Measurements from ENCODE around the gene ISM2. TPM values are rescaled to one million over a fixed set of nuclear protein-coding genes. Genes with fewer than 3 reads are reported as not detected.

ISM2 gene
- total and polyA plus RNA-seq, 2 of the 8 experiments (the other 6 are each of a cell fraction or from before 2014, with no cell fraction given): 0.52 to 0.79 TPM

DNA sequence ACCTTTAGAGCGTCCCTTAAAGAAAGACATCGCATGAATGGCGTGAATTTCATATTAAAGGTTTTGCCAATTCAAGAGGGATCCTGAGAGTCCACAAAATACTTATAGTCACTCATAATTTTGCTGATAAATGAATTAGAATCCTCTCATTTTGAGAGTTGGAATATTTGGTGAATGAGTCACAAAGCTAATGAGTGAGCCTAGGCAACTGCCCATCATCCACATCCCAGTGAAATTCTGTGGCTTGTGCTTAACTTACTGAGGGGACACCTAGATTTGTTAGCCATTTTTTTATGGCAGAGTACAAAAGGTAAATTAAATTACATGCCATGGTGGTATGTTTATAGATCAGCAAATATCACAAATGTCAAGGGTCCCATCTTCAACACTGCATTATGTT, 62.6 kb downstream of the ISM2 start:
- TF ChIP-seq KDM4A (IDR thresholded peaks at IDR 0.05; ENCODE audit: low read depth, low read length, severe bottlenecking): no peak
- TF ChIP-seq RBBP5 (IDR thresholded peaks at IDR 0.05; ENCODE audit: borderline replicate concordance, low read depth, low read length): no peak
- TF ChIP-seq SP2 (IDR thresholded peaks at IDR 0.05; ENCODE audit: low read length): no peak
- TF ChIP-seq BACH1 (IDR thresholded peaks at IDR 0.05; ENCODE audit: low read length): no peak
- no peak for TF ChIP-seq CHD2 (IDR thresholded peaks at IDR 0.05; ENCODE audit: low read length)
- TF ChIP-seq KDM5A (IDR thresholded peaks at IDR 0.05; ENCODE audit: low read length): no peak
- TF ChIP-seq EZH2 (IDR thresholded peaks at IDR 0.05; ENCODE audit: low read depth, low read length, severe bottlenecking): no peak
- TF ChIP-seq SAP30 (IDR thresholded peaks at IDR 0.05; ENCODE audit: insufficient read depth, insufficient replicate concordance, low read length): no peak
- TF ChIP-seq TAF1 (IDR thresholded peaks at IDR 0.05; ENCODE audit: low read depth, low read length): no peak
- TF ChIP-seq JUND (IDR thresholded peaks at IDR 0.05; ENCODE audit: low read length): no peak
- TF ChIP-seq HDAC6 (IDR thresholded peaks at IDR 0.05; ENCODE audit: low read depth, low read length): no peak
- TF ChIP-seq POLR2AphosphoS5 (IDR thresholded peaks at IDR 0.05; ENCODE audit: low read depth, low read length): no peak
- no peak for TF ChIP-seq CREB1 (IDR thresholded peaks at IDR 0.05)
- no peak for TF ChIP-seq NRF1 (IDR thresholded peaks at IDR 0.05; ENCODE audit: low read depth, low read length)
- no peak for TF ChIP-seq POLR2A (IDR thresholded peaks at IDR 0.05; ENCODE audit: control extremely low read depth in 1 of 2, low read depth in 2 of 2, low read length in 2 of 2)
- TF ChIP-seq SP4 (IDR thresholded peaks at IDR 0.05; ENCODE audit: low read length): no peak
- TF ChIP-seq ZNF274 (IDR thresholded peaks at IDR 0.05; ENCODE audit: borderline replicate concordance, extremely low read depth, low read length): no peak

More for the DNA sequence above, 62.6 kb downstream of the ISM2 start:
- no peaks in the 10 kb centered on the region for H3K23me2 ChIP-seq (ENCODE audit: low read depth, low read length)
- H3K27ac ChIP-seq (ENCODE audit: low read depth, low read length): no peak overlapping the region
- H3K4ac ChIP-seq (replicated peaks; ENCODE audit: insufficient read length, low read depth, low read length): no peak overlapping the region
- H3K9me3 ChIP-seq (ENCODE audit: insufficient read depth in 2 of 2, low read depth in 1 of 2, low read length in 1 of 2): no peaks in the 10 kb centered on the region
- no peak overlapping the region for H2AK5ac ChIP-seq (ENCODE audit: low read depth, low read length)
- POLR2A ChIA-PET (ENCODE audit: partially characterized antibody): no interaction called here
- H2BK15ac ChIP-seq (ENCODE audit: low read length): no peak overlapping the region
- DNase-seq (ENCODE audit: low read depth in 1 of 2, low spot score in 2 of 2): no peak
- no peak overlapping the region for H3K9ac ChIP-seq (replicated peaks in 1 of 4; ENCODE audit: extremely low read depth in 1 of 4, low read depth in 3 of 4, low read length in 3 of 4)
- H3K27me3 ChIP-seq (replicated peaks in 1 of 4; ENCODE audit: control insufficient read depth in 3 of 4, extremely low read depth in 1 of 4, insufficient read depth in 3 of 4, low read length in 3 of 4): no peaks in the 10 kb centered on the region
- H2BK20ac ChIP-seq (ENCODE audit: low read length): no peak overlapping the region
- H2BK120ac ChIP-seq (replicated peaks; ENCODE audit: low read depth, low read length): no peak overlapping the region
- H3K36me3 ChIP-seq (ENCODE audit: control insufficient read depth in 2 of 4, insufficient read depth in 4 of 4, low read length in 3 of 4): peaks cover 3 to 14% (median 7%) of the 10 kb centered on the region in 4 experiments; a peak in 5 of 8 replicates
- no peaks in the 10 kb centered on the region for H3K79me1 ChIP-seq (ENCODE audit: low read depth, low read length)
- H3K14ac ChIP-seq (ENCODE audit: insufficient read length): no peak overlapping the region
- no peak overlapping the region for H3K23ac ChIP-seq (ENCODE audit: insufficient read length)
- H4K91ac ChIP-seq (replicated peaks; ENCODE audit: insufficient read length, low read length): no peak overlapping the region
- no peak overlapping the region for H3K4me2 ChIP-seq (ENCODE audit: insufficient read depth in 1 of 2, low read depth in 2 of 2, low read length in 2 of 2)
- no peak overlapping the region for H2AFZ ChIP-seq (ENCODE audit: low read length)
- 96% methylated on average over 3 of the region's 3 CpGs; no CpG with 5 or more reads in 1 of the 2 experiments for WGBS, 2 experiments (ENCODE audit: extremely low coverage in 1 of 2, insufficient coverage in 1 of 2, insufficient read length in 1 of 2, insufficient replicate concordance in 2 of 2, low coverage in 1 of 2, low lambda C conversion rate in 2 of 2, missing lambda C conversion rate in 1 of 2)
- no peak overlapping the region for H3K56ac ChIP-seq (replicated peaks; ENCODE audit: insufficient read length, low read depth, low read length)
- no peaks in the 10 kb centered on the region for H3K4me1 ChIP-seq (replicated peaks in 1 of 4; ENCODE audit: control insufficient read depth in 3 of 4, insufficient read depth in 4 of 4, low read length in 3 of 4)
- no peak overlapping the region for H2BK12ac ChIP-seq (ENCODE audit: low read depth, low read length)
- FAIRE-seq: no peak
- H4K5ac ChIP-seq (ENCODE audit: insufficient read length, low read depth, low read length): no peak overlapping the region
- CTCF ChIA-PET (ENCODE audit: partially characterized antibody): no interaction called here
- H2BK5ac ChIP-seq (ENCODE audit: low read depth, low read length): no peak overlapping the region
- H4K8ac ChIP-seq (ENCODE audit: extremely low read depth, insufficient read depth, low read length): no peak overlapping the region
- no peaks in the 10 kb centered on the region for H3K79me2 ChIP-seq (ENCODE audit: control insufficient read depth in 1 of 2, insufficient read depth in 2 of 2, low read length in 2 of 2)
- peaks cover 0 to 2% of the 10 kb centered on the region in 2 experiments for H4K20me1 ChIP-seq (replicated peaks in 1 of 2; ENCODE audit: control insufficient read depth in 1 of 2, insufficient read depth in 2 of 2, low read length in 2 of 2)
- no peak overlapping the region for H3K4me3 ChIP-seq (ENCODE audit: extremely low read depth in 1 of 4, insufficient read depth in 2 of 4, low read depth in 3 of 4, low read length in 4 of 4)
- no peak overlapping the region for H3K18ac ChIP-seq (ENCODE audit: extremely low read depth, low read length)

Measured in H1 (cell line).